Neuron (in vitro differentiated cells): ENCODE measurements around the gene SLC66A2.

Experiments
- H2AFZ ChIP-seq: one replicate; pipeline ENCODE4 v1.6.1; 2013; ENCODE audit warnings: low read depth, mild to moderate bottlenecking, inconsistent platforms, low read length, moderate library complexity
- H3K27me3 ChIP-seq: one replicate; pipeline ENCODE4 v1.6.1; 2013; ENCODE audit warnings: low read length; ENCODE audit not compliant: insufficient read depth
- H3K36me3 ChIP-seq: one replicate; pipeline ENCODE4 v1.6.1; 2013; ENCODE audit warnings: low read length; ENCODE audit not compliant: insufficient read depth
- H3K4me1 ChIP-seq: one replicate; pipeline ENCODE4 v1.6.1; 2013; ENCODE audit warnings: low read length; ENCODE audit not compliant: insufficient read depth
- H3K4me3 ChIP-seq: 2 replicates; pipeline ENCODE4 v1.5.1; 2013; ENCODE audit warnings: mild to moderate bottlenecking, low read length, moderate library complexity
- H3K9me3 ChIP-seq: one replicate; pipeline ENCODE4 v1.6.1; 2013; ENCODE audit warnings: low read length

The SLC66A2 gene

GRCh38 chr18:79980585-79980984 lies 29.1 kb upstream of the SLC66A2 start:
- H3K36me3 ChIP-seq = peaks cover 32% of the 10 kb centered on the region

DNA sequence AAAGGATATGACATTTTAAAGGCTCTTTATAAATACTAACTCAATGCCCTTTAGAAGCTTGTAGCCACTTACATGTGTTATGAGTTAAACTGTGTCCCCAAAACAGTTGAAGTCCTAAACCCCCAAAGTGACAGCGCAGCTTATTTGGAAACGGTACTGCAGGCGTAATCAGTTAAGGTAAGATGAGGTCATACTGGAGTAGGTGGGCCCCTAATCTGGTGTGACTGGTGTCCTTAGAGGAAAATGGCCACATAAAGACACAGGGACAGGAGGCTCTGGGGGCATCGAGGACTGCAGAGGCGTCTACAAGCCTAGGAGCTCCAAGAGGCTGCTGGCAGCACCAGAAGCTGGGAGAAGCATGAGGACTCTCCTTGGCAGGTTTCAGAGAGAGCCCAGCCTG lies 28.4 kb upstream of the SLC66A2 start:
- no peak overlapping the region for H3K4me3 ChIP-seq
- H3K27me3 ChIP-seq = no peaks in the 10 kb centered on the region
- no peaks in the 10 kb centered on the region for H3K4me1 ChIP-seq
- H3K36me3 ChIP-seq = peaks cover 32% of the 10 kb centered on the region
- peaks cover 4% of the 10 kb centered on the region for H3K9me3 ChIP-seq
- no peak overlapping the region for H2AFZ ChIP-seq

More at GRCh38 chr18:79980585-79980984, 29.1 kb upstream of the SLC66A2 start:
- Histone ChIP-seq H3K9me3 (peaks cover 4% of the 10 kb centered on the region), H3K4me3 (no peak overlapping the region), H2AFZ (no peak overlapping the region), H3K27me3 (no peaks in the 10 kb centered on the region), H3K4me1 (no peaks in the 10 kb centered on the region)

GRCh38 chr18:79975985-79976680 lies 24.7 kb upstream of the SLC66A2 start:
- Histone ChIP-seq H3K36me3 (peaks cover 57% of the 10 kb centered on the region), H3K4me3 (no peak overlapping the region), H3K9me3 (peaks cover 4% of the 10 kb centered on the region), H3K27me3 (no peaks in the 10 kb centered on the region), H2AFZ (no peak overlapping the region), H3K4me1 (no peaks in the 10 kb centered on the region)

DNA sequence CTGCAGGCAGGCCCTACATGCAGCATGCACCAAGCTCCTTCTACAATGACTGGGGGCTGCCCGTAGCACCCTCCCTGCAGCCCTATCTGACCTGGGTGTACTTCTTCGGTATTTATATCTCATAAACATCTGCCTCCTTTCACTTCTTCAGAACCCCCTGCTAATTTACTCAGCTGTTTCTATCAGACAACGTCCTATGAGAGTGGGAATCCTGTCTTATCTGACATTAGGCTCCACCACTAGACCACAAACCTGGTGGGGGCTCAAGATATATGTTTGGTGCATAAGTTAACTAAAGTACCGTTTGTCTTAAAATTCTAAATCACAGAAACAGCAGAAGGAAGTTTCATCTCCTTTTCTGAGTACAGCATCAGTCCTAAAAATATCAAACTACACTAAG lies 23.6 kb upstream of the SLC66A2 start:
- Histone ChIP-seq H3K4me1 (no peaks in the 10 kb centered on the region), H3K27me3 (no peaks in the 10 kb centered on the region), H3K36me3 (peaks cover 68% of the 10 kb centered on the region), H3K9me3 (peaks cover 4% of the 10 kb centered on the region), H2AFZ (no peak overlapping the region), H3K4me3 (no peak overlapping the region)

DNA sequence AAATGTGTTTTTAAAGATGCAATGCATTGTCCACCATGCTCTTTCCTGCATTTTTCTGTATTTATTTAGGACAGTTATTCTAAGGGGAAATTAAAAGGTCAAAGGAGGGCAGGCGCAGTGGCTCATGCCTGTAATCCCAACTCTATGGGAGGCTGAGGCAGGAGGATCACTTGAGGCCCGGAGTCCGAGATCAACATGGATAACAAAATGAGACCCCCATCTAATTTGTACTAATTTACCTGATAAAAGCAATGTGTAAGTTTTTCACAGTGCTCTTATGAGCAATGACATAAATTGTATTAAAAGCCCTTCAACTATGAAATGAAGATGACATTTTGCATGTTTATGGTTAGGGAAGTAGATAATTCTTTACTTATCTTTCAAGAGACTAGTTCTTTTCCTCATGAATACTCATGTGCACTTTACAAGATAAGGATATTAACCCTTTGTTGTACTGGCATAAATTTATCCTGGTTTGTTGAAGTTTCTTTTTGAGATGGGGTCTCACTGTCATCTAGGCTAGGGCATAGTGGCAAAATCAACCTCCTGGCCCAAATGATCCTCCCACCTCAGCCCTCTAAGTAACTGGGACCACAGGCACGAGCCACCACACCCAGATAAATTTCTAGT lies 22.7 kb upstream of the SLC66A2 start:
- Histone ChIP-seq H3K4me1 (no peaks in the 10 kb centered on the region), H3K4me3 (no peak overlapping the region), H3K36me3 (peaks cover 65% of the 10 kb centered on the region), H3K9me3 (peaks cover 1% of the 10 kb centered on the region), H3K27me3 (no peaks in the 10 kb centered on the region), H2AFZ (no peak overlapping the region)

DNA sequence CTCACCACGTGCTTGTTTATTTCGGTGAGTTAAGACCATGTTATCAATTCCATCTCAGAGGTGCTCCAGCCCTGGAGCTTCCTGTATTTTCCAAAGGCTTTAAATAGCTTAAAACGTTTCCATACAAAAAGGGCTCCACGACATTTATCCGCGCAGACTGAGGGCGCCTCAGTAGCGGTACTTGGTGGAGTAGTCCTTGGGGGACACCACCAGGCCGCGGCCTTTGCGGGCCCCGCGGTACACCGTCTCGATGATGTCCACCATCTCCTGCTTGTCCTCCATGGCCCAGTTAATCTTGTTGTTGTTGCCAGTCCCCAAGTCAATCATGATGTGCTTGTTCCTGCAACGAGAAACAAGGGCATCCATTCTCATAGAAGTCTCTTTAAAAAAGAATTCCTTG lies 22.1 kb upstream of the SLC66A2 start:
- H3K9me3 ChIP-seq = peaks cover 1% of the 10 kb centered on the region
- no peak overlapping the region for H3K4me3 ChIP-seq
- H2AFZ ChIP-seq = no peak overlapping the region
- H3K36me3 ChIP-seq = peaks cover 64% of the 10 kb centered on the region
- H3K27me3 ChIP-seq = no peaks in the 10 kb centered on the region
- no peaks in the 10 kb centered on the region for H3K4me1 ChIP-seq

GRCh38 chr18:79972720-79973119 lies 21.3 kb upstream of the SLC66A2 start:
- peaks cover 1% of the 10 kb centered on the region for H3K9me3 ChIP-seq
- no peak overlapping the region for H2AFZ ChIP-seq
- H3K4me1 ChIP-seq = no peaks in the 10 kb centered on the region
- no peaks in the 10 kb centered on the region for H3K27me3 ChIP-seq
- H3K4me3 ChIP-seq = no peak overlapping the region
- H3K36me3 ChIP-seq = peaks cover 64% of the 10 kb centered on the region

DNA sequence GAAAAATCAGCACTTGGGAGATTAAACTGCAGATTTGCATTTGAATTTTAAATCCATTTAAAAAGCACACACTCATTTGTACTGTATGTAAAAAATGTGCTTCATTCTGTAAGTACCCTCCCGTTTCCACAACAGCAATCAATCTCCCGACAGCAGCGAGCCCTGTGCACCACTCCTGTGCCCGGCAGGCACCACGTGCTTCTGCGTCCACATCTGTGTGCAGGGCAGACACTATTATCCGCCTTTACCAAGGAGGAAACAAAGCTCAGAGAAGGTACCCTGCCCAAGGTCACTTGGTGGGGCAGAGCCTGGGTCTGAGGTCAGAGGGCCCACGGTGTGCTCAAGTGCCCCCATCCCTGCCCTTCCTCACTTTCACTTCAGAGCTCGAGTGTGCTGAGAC lies 20.5 kb upstream of the SLC66A2 start:
- no peaks in the 10 kb centered on the region for H3K27me3 ChIP-seq
- peaks cover 64% of the 10 kb centered on the region for H3K36me3 ChIP-seq
- H3K4me3 ChIP-seq = no peak overlapping the region
- H3K9me3 ChIP-seq = peaks cover 1% of the 10 kb centered on the region
- H3K4me1 ChIP-seq = no peaks in the 10 kb centered on the region
- no peak overlapping the region for H2AFZ ChIP-seq

DNA sequence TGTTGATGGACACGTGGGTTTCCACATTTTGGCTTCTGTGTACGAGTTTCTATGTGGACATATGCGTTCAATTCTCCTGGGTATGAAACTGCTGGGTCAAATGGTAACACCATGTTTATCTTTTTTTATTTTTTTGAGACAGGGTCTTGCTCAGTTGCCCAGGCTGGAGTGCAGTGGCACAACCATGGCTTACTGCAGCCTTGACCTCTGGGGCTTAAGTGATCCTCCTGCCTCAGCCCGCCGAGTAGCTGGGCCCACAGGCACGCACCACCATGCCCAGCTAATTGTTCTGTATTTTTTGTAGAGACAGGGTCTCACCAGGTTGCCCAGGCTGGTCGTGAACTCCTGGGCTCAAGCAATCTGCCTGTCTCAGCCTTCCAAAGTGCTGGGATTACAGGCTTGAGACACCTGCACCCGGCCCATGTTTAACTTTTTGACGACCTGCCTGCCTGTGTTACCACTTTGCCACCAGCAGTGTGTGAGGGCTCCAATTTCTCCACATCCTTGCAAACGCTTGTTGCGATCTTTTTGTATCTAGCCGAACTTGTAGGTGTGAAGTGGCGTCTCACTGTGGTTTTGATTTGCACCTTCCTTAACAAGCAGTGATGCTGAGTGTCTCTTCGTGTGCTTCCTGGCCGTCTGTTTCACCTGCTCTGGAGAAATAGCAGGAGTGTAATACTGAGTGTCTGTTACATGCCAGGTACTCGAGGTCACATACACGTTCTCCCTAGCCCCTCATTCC lies 19.9 kb upstream of the SLC66A2 start:
- Histone ChIP-seq H2AFZ (no peak overlapping the region), H3K27me3 (no peaks in the 10 kb centered on the region), H3K36me3 (peaks cover 60% of the 10 kb centered on the region), H3K4me1 (no peaks in the 10 kb centered on the region), H3K4me3 (no peak overlapping the region), H3K9me3 (peaks cover 1% of the 10 kb centered on the region)

GRCh38 chr18:79970419-79971133 lies 19.1 kb upstream of the SLC66A2 start:
- H3K9me3 ChIP-seq = peaks cover 1% of the 10 kb centered on the region
- H3K4me3 ChIP-seq = no peak overlapping the region
- no peak overlapping the region for H2AFZ ChIP-seq
- H3K4me1 ChIP-seq = peaks cover under 1% of the 10 kb centered on the region
- no peaks in the 10 kb centered on the region for H3K27me3 ChIP-seq
- peaks cover 53% of the 10 kb centered on the region for H3K36me3 ChIP-seq

GRCh38 chr18:79965119-79965902 lies 13.9 kb upstream of the SLC66A2 start:
- H3K27me3 ChIP-seq = no peaks in the 10 kb centered on the region
- no peak overlapping the region for H2AFZ ChIP-seq
- peaks cover 7% of the 10 kb centered on the region for H3K4me1 ChIP-seq
- H3K9me3 ChIP-seq = no peaks in the 10 kb centered on the region
- no peak overlapping the region for H3K4me3 ChIP-seq
- H3K36me3 ChIP-seq = peaks cover 4% of the 10 kb centered on the region

- H3K36me3 ChIP-seq = no peaks in the 10 kb centered on the region
- H3K4me1 ChIP-seq = peaks cover 8% of the 10 kb centered on the region
- H3K9me3 ChIP-seq = no peaks in the 10 kb centered on the region
- no peak within 1 kb of the TSS for H3K4me3 ChIP-seq
- H2AFZ ChIP-seq = no peak within 1 kb of the TSS
- H3K27me3 ChIP-seq = no peaks in the 10 kb centered on the region
Measured at GRCh38 chr18:79964330-79965118, 13.1 kb upstream of the SLC66A2 start, which contains the start of gene HSBP1L1. TSS of gene HSBP1L1 (plus strand) at chr18:79964643. CDS start at chr18:79964736, 93 bp downstream.
